GM19043 (cell line): ENCODE measurements around the gene TSPAN8.
"Not testable (repeated sequence)": the region's sequence is repeated elsewhere in the genome, so short reads cannot be mapped to it uniquely, and the experiment has no call there.

ENCODE experiments used
- ATAC-seq: cut with Tn5 transposase; IDR thresholded peaks from one replicate; pipeline ENCODE4 v1.9.1; 2021; ENCODE audit warnings: low read depth; ENCODE audit not compliant: unreplicated experiment

TSPAN8 gene

GRCh38 chr12:71130521-71131069, 27.2 kb downstream of the TSPAN8 start:
- no peak for ATAC-seq

GRCh38 chr12:71129364-71129763, 28.4 kb downstream of the TSPAN8 start:
- no peak for ATAC-seq

GRCh38 chr12:71128191-71128788, 29.5 kb downstream of the TSPAN8 start:
- no peak for ATAC-seq

- no peak for ATAC-seq
These were observed 31.9 kb downstream of the TSPAN8 start for GRCh38 chr12:71125949-71126348.

- no peak for ATAC-seq
These were observed 32.3 kb downstream of the TSPAN8 start for GRCh38 chr12:71125515-71125914.

GRCh38 chr12:71124835-71125460, 32.9 kb downstream of the TSPAN8 start:
- no peak for ATAC-seq

- not testable (repeated sequence) for ATAC-seq
These were observed 44.7 kb downstream of the TSPAN8 start for GRCh38 chr12:71113148-71113547.

GRCh38 chr12:71109834-71110233, 48.0 kb downstream of the TSPAN8 start:
- no peak for ATAC-seq

- ATAC-seq: no peak
These were observed 49.4 kb downstream of the TSPAN8 start for GRCh38 chr12:71108355-71108754.

- no peak for ATAC-seq
These were observed 49.9 kb downstream of the TSPAN8 start for GRCh38 chr12:71107936-71108335.

GRCh38 chr12:71105956-71106355, 51.8 kb downstream of the TSPAN8 start:
- no peak for ATAC-seq

- ATAC-seq: no peak
These were observed 65.5 kb downstream of the TSPAN8 start for GRCh38 chr12:71092290-71092689.

GRCh38 chr12:71090971-71091370, 66.8 kb downstream of the TSPAN8 start:
- no peak for ATAC-seq

- no peak for ATAC-seq
These were observed 72.2 kb downstream of the TSPAN8 start for GRCh38 chr12:71085575-71085974.

GRCh38 chr12:71075743-71076142, 82.1 kb downstream of the TSPAN8 start:
- ATAC-seq: no peak
